Sigmoid colon (tissue), 4 donors: ENCODE results near the gene CFAP97D2.

Source experiments
- POLR2A ChIP-seq, 2 donors: fragments of 450-650 bp; IDR thresholded peaks; one replicate each; pipeline ENCODE4 v1.6.1; 2016; ENCODE audit warnings: antibody characterized with exemption in 2 of 2, mild to moderate bottlenecking in 2 of 2, moderate library complexity in 2 of 2
- POLR2AphosphoS5 ChIP-seq, 4 donors: sonication (generic); formaldehyde crosslinking; IDR thresholded peaks; one replicate each; pipeline ENCODE4 v1.6.1; 2017; ENCODE audit warnings: antibody characterized with exemption in 4 of 4
- TF ChIP-seq, protein P1 (sequence below), 4 experiments: fragments of 450-650 bp in 3 of 4; fragments of 200-600 bp in 1 of 4; IDR thresholded peaks; one replicate each; pipeline ENCODE4 v1.5.1; 2016 to 2019; ENCODE audit warnings: antibody characterized with exemption in 4 of 4, mild to moderate bottlenecking in 3 of 4, moderate library complexity in 2 of 4

DNA sequence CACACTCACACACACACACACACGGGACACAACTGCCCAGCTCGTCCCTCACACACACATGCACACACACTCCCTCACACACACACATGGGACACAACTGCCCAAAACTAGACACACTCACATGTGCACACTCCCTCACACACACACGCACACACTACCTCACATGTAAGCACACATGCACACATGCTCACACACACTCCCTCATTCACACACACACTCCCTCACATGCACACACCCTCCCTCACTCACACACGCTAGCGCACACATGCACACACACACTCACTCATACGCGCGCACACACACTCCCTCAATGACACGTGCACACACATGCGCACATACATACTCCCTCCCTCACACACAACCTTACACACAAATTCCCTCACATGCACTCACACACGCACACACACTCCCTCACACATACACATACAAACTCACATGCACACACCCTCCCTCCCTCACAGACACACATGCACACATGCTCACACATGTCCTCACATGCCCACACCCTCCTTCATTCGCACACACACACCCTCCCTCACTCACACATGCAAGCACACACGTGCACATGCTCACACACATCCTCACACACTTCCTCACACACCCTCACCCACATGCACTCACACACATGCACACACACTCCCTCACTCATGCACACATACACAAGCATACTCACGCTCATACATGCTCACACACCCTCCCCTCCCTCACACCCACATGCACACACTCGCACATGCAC lies 37.6 kb upstream of the CFAP97D2 start:
- TF ChIP-seq, protein P1, sequence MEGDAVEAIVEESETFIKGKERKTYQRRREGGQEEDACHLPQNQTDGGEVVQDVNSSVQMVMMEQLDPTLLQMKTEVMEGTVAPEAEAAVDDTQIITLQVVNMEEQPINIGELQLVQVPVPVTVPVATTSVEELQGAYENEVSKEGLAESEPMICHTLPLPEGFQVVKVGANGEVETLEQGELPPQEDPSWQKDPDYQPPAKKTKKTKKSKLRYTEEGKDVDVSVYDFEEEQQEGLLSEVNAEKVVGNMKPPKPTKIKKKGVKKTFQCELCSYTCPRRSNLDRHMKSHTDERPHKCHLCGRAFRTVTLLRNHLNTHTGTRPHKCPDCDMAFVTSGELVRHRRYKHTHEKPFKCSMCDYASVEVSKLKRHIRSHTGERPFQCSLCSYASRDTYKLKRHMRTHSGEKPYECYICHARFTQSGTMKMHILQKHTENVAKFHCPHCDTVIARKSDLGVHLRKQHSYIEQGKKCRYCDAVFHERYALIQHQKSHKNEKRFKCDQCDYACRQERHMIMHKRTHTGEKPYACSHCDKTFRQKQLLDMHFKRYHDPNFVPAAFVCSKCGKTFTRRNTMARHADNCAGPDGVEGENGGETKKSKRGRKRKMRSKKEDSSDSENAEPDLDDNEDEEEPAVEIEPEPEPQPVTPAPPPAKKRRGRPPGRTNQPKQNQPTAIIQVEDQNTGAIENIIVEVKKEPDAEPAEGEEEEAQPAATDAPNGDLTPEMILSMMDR (IDR thresholded peaks at IDR 0.05): no peak
- no peak for TF ChIP-seq POLR2A (IDR thresholded peaks at IDR 0.05)
- no peak for TF ChIP-seq POLR2AphosphoS5 (IDR thresholded peaks at IDR 0.05)
